NCI-H524 (cell line): ENCODE data around the gene ACOX1.

Source experiments
- DNase-seq, 2 experiments: peaks; one replicate each; lab custom pipeline; 2025; lab: John Stamatoyannopoulos, UW

The ACOX1 gene

DNA sequence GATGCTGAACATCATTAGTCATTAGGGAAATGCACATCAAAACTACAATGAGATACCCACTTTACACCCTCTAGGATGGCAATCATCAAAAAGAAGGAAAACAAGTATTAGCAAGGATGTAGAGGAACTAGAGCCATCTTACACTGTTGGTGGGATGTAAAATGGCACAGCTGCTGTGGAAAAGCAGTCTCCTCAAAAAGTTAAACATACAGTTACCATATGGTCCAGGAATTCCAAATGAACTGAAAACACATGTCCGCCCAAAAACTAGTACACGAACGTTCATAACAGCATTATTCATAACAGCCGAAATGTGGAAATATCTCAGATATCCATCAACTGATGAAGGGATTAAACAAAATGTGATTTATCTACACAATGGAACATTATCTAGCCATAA is 45.2 kb downstream of the ACOX1 start:
- no peak for DNase-seq

- DNase-seq: no peak
These were observed 46.1 kb downstream of the ACOX1 start for GRCh38 chr17:75932852-75933251.

DNA sequence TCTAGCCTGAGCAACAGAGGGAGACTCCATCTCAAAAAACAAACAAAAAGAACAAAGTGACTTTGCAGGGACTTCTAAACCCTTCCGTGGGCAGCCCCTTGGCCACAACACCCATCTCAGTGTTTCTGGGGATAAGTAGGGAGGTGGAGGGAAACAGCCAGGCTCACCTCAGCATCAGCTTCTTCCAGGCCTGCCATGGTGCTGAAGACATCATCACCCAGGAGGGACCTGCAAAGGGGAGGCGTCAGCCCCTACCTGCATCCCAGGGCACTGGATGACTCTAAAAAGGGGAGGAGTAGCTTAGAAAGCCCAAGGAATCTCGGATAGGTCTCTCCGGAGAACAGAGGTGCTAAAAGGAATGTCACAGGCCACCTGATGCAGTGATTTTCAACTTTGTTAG is 47.9 kb downstream of the ACOX1 start:
- DNase-seq: no peak

DNA sequence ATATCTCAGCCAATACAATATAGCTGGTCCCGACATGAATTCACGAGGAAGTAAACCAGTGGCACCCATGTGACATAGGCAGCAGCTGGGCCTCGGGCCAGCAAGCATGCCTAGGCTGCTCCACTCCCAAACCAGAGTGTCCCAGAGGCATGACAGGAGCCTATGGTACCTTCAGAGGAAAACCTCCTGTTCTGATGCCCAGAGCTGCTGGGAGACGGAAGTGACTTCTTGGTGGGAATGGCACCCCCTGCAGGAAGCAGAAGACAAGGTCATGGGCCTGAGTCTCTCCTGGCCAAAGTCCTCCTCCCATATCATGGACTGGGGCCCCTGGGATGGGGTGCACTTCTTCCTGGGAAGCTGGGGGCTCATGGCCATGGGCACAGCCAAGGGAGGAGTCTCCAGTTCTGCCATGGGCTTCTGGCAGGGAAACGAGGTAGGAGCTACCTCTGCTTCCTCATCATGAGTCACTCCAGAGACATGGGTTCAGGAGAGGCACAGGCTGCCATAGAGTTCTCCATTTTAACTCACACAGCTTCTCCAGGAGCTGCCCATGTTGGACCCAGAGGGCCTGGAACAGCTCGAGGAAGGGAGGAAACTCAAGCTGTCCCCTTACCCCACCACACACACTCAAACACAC is 51.6 kb downstream of the ACOX1 start:
- DNase-seq: peak in 1 of 2 experiments; percentile 35

- no peak for DNase-seq
These were observed 52.5 kb downstream of the ACOX1 start for GRCh38 chr17:75926456-75926855.

- no peak for DNase-seq
These were observed 53.1 kb downstream of the ACOX1 start for GRCh38 chr17:75925912-75926311.

DNA sequence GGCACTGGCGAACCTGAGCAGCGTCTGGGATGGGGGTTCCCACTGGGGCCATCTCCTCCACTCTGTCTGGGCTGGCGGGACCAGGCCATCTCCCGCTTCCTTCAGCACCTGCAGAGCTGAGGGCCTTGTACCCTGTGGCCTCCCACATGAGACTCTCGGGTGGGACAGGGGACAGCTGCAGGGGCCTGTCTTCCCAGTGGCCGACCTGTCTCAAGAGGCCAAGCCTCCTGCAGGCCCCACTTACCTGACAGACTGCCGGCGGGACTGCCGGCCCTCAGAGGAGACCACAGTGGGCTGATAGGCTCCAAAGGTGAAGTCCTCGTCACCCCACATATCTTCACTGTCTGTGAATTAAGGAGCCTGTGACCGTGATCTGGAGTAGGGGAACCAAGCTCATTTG is 53.9 kb downstream of the ACOX1 start:
- no peak for DNase-seq

DNA sequence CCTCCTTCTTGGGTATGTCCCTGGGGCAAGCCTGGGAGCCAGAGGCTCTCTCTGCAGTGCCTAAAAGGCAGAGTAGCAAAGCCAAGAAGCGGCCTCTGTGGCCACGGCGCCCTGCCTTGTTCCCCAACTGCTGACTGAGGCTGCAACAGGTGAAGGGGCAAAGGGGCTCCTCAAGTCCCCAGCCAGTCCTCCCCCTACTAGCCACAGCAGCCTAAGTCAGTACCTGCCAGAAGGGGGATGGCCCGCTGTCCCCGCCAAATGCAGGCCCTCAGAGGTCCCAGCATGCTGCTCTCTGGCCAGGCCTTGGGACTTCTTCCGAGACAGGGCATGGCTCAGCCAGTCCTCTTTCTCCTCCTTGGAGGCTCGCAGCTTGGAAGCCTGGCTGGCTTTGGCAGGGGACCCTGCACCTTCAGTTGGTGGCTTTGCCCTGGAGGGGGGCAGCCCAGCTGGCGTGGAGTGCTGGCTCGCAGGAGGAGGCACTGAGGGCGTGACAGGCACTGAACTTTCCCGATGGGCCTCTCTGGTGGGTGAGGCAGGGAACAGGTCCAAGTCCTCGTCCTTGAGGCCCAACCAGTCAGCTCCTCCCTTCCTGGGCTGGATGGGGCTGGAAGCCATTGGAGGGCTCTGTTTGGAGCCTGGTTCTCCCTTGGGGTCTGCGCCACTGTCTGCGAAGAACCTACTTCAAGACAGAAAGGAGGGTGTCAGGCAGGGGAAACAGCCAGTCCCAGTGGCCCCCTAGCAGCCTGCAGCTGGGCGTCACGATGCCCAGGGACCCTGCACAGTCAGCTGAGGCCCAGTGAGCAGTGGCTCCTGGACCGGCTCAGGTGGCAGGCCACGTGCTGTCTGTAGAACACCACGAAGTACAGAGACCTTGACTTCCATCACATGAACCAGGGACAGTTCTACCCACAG is 55.7 kb downstream of the ACOX1 start:
- DNase-seq: no peak

- no peak for DNase-seq
These were observed 56.6 kb downstream of the ACOX1 start for GRCh38 chr17:75922173-75922961.

DNA sequence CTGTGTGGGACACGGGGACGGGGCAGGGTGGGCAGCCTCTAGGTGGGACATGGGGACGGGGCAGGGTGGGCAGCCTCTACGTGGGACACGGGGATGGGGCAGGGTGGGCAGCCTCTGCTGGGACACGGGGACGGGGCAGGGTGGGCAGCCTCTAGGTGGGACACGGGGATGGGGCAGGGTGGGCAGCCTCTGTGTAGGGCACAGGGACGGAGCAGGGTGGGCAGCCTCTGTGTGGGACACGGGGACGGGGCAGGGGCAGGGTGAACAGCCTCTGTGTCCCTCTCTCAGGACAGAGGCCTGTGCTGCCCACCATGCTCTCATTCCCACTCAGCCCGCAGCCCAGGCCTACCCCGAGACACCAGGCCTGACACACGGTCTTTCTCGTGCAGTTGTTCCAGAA is 57.4 kb downstream of the ACOX1 start:
- DNase-seq: no peak

DNA sequence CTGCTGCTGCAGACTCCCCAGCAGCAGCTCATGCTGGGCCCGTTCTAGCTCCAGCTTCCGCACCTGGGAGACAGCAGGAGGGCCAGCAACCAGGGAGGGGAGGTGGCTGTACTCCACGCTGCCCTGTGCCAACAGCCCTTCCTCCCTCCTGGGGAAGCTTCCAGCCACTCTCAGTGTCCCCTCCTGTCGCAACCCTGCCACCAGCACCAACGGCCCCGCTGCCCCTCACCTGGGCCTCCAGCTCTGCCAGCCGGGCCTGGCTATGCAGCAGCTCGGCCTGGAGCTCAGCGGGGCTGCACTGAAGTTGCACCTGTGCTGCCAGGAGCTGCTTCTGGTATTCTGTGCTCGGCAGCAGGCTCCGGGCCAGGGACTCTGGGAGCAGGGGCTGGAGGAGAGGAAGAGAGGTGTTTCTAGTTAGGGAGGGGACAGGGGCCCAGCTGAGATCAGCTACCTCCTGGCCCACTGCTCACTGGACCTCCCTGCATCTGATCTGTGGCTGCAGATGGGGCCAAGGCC is 58.9 kb downstream of the ACOX1 start:
- DNase-seq: no peak

- no peak for DNase-seq
These were observed 59.4 kb downstream of the ACOX1 start for GRCh38 chr17:75919611-75920010.

- DNase-seq: peak in 1 of 2 experiments; percentile 56
These were observed 61.0 kb downstream of the ACOX1 start for GRCh38 chr17:75917917-75918445.

DNA sequence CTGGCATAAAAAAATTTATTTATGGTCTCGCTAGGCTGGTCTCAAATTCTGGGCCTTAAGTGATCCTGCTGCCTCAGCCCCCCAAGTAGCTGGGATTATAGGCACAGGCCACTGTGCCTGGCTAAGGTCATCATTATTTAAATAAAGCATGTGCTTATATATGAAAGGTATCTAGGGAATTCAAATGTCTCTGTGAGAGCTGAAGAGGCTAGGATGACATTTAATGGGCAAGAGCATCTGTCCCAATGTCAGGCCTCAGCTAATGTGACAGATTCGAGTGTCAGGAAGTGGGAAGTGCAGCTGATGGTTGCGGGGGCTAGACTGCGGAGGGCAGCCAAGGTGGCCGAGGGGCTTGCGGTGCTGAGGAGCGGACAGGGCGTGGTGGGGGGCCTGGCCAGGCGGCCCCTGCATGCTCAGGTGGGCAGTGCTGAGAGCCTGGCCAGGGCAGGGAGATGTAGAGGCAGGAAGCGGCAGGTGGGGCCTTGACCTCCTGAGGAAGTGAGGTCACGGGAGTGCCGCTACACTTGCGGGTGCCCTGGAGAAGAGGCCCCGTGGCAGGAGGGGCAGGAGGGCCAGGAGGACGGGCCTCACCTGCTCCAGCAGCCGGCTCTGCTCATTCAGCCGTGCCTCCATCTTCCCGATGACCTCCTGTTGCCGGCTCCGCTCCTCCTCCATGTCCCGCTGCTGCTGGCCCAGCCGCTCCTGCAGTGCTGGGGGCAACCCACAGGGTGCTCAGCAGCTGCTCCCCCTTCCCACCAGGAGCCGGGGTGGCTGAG is 61.6 kb downstream of the ACOX1 start:
- peak; percentile 99 for DNase-seq

GRCh38 chr17:75915268-75915667 is 63.7 kb downstream of the ACOX1 start:
- no peak for DNase-seq

DNA sequence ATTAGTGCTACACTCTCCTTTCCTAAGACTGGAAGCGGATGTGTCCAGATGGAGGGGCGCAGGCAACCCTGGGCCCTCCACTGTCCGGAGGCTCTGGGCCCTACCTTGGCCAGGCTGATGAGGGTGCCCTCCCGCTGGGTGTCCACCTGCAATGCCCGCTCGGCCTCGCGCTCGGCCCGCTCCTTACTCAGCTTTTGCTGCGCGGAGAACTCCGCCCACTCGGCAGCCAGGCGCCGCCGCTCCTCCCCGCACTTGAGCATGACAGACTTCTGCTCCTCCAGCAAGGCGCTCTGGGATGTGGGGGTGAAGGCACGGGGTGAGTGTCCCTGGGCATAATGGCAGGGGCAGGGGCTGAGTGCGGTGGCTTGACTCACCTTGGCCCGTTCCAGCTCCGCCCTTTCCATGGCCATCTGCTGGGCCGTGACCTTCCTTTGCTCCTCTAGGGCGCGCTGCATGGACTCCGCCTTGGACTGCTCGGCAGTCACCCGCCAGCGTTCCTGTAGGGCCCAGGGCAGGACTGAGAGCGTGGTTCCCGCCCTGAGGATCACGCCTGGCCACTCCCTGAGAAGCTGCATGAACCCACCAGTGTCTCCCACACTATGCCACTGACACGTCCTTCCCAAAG is 64.2 kb downstream of the ACOX1 start:
- DNase-seq: no peak

GRCh38 chr17:75913537-75914210 is 65.3 kb downstream of the ACOX1 start:
- no peak for DNase-seq

DNA sequence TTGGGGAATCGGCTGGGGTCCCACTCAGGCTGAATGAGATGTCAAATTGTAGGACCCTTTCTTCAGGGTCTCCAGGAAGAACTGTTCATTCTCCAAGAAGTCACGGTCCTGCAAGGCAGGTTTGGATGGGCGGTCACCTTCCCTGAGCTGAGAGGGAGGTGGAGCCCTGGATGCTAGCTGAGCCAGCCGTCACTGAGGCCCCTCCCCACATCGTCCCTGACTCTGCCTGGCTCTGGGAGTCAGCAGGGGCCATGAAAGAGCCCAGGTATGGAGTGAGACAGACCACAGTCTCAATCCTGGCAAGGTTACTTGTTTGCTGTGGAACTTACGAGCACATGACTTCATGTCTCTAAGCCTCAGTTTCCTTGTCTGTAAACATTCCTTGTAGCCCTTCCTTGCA is 68.3 kb downstream of the ACOX1 start:
- no peak for DNase-seq

GRCh38 chr17:75909812-75910274 is 69.1 kb downstream of the ACOX1 start:
- peak; percentile 61 to 77 for DNase-seq
